Left lung (tissue), 10 donors: ENCODE results near the gene SCD. TPM values are rescaled to one million over a fixed set of nuclear protein-coding genes. Genes with fewer than 3 reads are reported as not detected.
A peak's percentile ranks its signal among the peaks of the same experiment; 100 is the strongest.

ENCODE experiments used
- ATAC-seq: fragments of 200-7000 bp; cut with Tn5 transposase; one replicate; pipeline ENCODE4 v1.9.1; 2020; ENCODE audit warnings: moderate library complexity
- DNase-seq, 4 donors: peaks; one replicate each; pipeline ENCODE4 v3.0.0-alpha.2; 2013 to 2020
- H3K27ac ChIP-seq, 2 donors: fragments of 200-600 bp; sonication (generic) in 1 of 2; one replicate each; pipeline versions ENCODE4 v1.5.0 to v1.8.0; 2020 to 2021
- H3K27me3 ChIP-seq, 2 donors: fragments of 200-600 bp; sonication (generic) in 1 of 2; one replicate each; pipeline versions ENCODE4 v1.5.0 to v1.8.0; 2020 to 2021
- H3K36me3 ChIP-seq, 2 donors: fragments of 200-600 bp; sonication (generic) in 1 of 2; one replicate each; pipeline versions ENCODE4 v1.5.0 to v1.8.0; 2020 to 2021
- H3K4me1 ChIP-seq, 2 donors: fragments of 200-600 bp; one replicate each; pipeline ENCODE4 v1.8.0; 2021
- H3K4me3 ChIP-seq, 2 donors: fragments of 200-600 bp; sonication (generic) in 1 of 2; one replicate each; pipeline versions ENCODE4 v1.5.0 to v1.8.0; 2020 to 2021; ENCODE audit warnings: mild to moderate bottlenecking in 1 of 2
- H3K9me3 ChIP-seq, 2 donors: fragments of 200-600 bp; sonication (generic) in 1 of 2; one replicate each; pipeline versions ENCODE4 v1.5.0 to v1.8.0; 2020 to 2021
- CTCF ChIP-seq, 2 donors: fragments of 200-600 bp; sonication (generic) in 1 of 2; IDR thresholded peaks; one replicate each; pipeline versions ENCODE4 v1.5.0 to v1.8.0; 2021; ENCODE audit warnings: antibody characterized with exemption in 2 of 2
- intact Hi-C, 2 donors: fragments of 100-400 bp; cut with DNase I; formaldehyde crosslinking; loops; one replicate each; pipeline versions ENCODE4 v1.11.2 to v1.14.2; 2022
- polyA plus RNA-seq, 6 donors: library from polyadenylated mRNA; unstranded; fragments of 120-200 nt; gene quantifications; one replicate each; pipeline ENCODE4 v1.2.1, GENCODE V29; 2013; ENCODE audit not compliant: insufficient read length in 6 of 6
- total RNA-seq, 2 donors: library from RNA; stranded (reverse); fragmentation: NEBNext Ultra II Directional; extraction: Animal tissue kit (Norgen Biotek cat#: 25700); gene quantifications; one replicate each; pipeline ENCODE4 v1.2.1, GENCODE V29; 2021
- donor health status: DM: no; HTN: yes; CAD: no.
- donor health status: DM: no; HTN: no; CAD: no.

SCD gene
- total and polyA plus RNA-seq, 8 donors = 17.3 to 529 (median 30.2) TPM

GRCh38 chr10:100318207-100318606 lies 28.8 kb upstream of the SCD start:
- no peak for DNase-seq
- Histone ChIP-seq H3K27ac (no peak overlapping the region), H3K36me3 (no peaks in the 10 kb centered on the region), H3K27me3 (peaks cover 0 to 51% of the 10 kb centered on the region in 2 donors), H3K4me1 (no peaks in the 10 kb centered on the region), H3K9me3 (no peaks in the 10 kb centered on the region), H3K4me3 (no peak overlapping the region)
- ATAC-seq = no peak
- TF ChIP-seq CTCF (IDR thresholded peaks at IDR 0.05) = no peak
- intact Hi-C loops = no loop called here

GRCh38 chr10:100319707-100320402 lies 27.2 kb upstream of the SCD start:
- TF ChIP-seq CTCF (IDR thresholded peaks at IDR 0.05) = no peak
- peaks cover 0 to 40% of the 10 kb centered on the region in 2 donors for H3K27me3 ChIP-seq

GRCh38 chr10:100325158-100325557 lies 21.9 kb upstream of the SCD start:
- ATAC-seq (peak; percentile 49), DNase-seq (no peak)
- peaks cover 0 to 8% of the 10 kb centered on the region in 2 donors for H3K4me1 ChIP-seq
- no peak for TF ChIP-seq CTCF (IDR thresholded peaks at IDR 0.05)
- H3K27ac ChIP-seq = no peak overlapping the region
- peaks cover 0 to 19% of the 10 kb centered on the region in 2 donors for H3K27me3 ChIP-seq
- H3K9me3 ChIP-seq = no peaks in the 10 kb centered on the region
- intact Hi-C loops = no loop called here
- H3K36me3 ChIP-seq = no peaks in the 10 kb centered on the region
- no peak overlapping the region for H3K4me3 ChIP-seq

More at GRCh38 chr10:100319707-100320402, 27.2 kb upstream of the SCD start:
- DNase-seq (no peak), ATAC-seq (no peak)
- no peaks in the 10 kb centered on the region for H3K4me1 ChIP-seq
- H3K36me3 ChIP-seq = no peaks in the 10 kb centered on the region
- intact Hi-C loops = no loop called here
- H3K9me3 ChIP-seq = no peaks in the 10 kb centered on the region
- H3K27ac ChIP-seq = no peak overlapping the region
- no peak overlapping the region for H3K4me3 ChIP-seq

- intact Hi-C loops = no loop called here
- peak in 1 of 4 donors; percentile 41 for DNase-seq
Observed at GRCh38 chr10:100327007-100327717, 19.9 kb upstream of the SCD start.

More at GRCh38 chr10:100327007-100327717, 19.9 kb upstream of the SCD start:
- H3K4me1 ChIP-seq = peaks cover 0 to 8% of the 10 kb centered on the region in 2 donors
- H3K36me3 ChIP-seq = no peaks in the 10 kb centered on the region
- no peaks in the 10 kb centered on the region for H3K9me3 ChIP-seq
- H3K27me3 ChIP-seq = peaks cover 0 to 13% of the 10 kb centered on the region in 2 donors
- no peak for TF ChIP-seq CTCF (IDR thresholded peaks at IDR 0.05)
- H3K4me3 ChIP-seq = no peak overlapping the region
- peak overlapping the region in 1 of 2 donors; percentile 71 for H3K27ac ChIP-seq
- ATAC-seq = peak; percentile 68
